Measurements from ENCODE around the gene MINDY4.

MINDY4 gene

GRCh38 chr7:30899630-30900029 is 128.4 kb downstream of the MINDY4 start (continued):
- TF ChIP-seq ZNF76 (tag by site-specific recombination; IDR thresholded peaks at IDR 0.05; ENCODE audit: borderline replicate concordance, low read depth) = no peak
- no peak for TF ChIP-seq ZSCAN16 (tag by site-specific recombination; IDR thresholded peaks at IDR 0.05)
- no peak for TF ChIP-seq HOXC10 (CRISPR knock-in tag; IDR thresholded peaks at IDR 0.05)
- TF ChIP-seq PRDM1 (tag by site-specific recombination; IDR thresholded peaks at IDR 0.05) = no peak

DNA sequence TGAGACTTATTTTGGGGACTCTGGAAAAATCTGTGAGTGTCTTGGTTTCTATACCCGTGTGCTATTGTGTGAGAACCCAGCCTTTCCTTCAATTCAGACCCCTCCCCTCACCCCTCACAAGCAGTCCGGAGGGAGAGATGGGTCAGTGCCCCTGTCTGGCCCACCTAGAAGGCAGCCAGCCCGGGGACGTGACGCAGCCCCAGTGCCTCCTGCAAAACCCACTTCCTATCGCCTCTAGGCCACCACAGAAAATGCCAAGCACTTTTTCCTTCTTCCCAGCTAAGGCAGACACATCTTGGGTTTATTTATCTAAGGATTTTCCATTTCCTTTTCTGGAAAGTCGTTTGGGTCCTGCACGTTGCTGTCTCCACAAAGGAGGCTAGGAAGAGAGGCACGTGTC is 128.8 kb downstream of the MINDY4 start:
- Histone ChIP-seq H3K4me3 (ENCODE audit: low read depth, low read length) (no peak overlapping the region), H3K9me3 (ENCODE audit: control insufficient read depth, insufficient read depth, low read depth, low read length) (no peaks in the 10 kb centered on the region), H3K36me3 (ENCODE audit: control insufficient read depth in 2 of 2, insufficient read depth in 1 of 2, low read length in 2 of 2) (no peaks in the 10 kb centered on the region), H3K27ac (ENCODE audit: extremely low read depth, low read depth, low read length) (no peak overlapping the region), H3K4me1 (ENCODE audit: control insufficient read depth, insufficient read depth, low read length) (no peaks in the 10 kb centered on the region)
- TF ChIP-seq ZNF660 (tag by site-specific recombination; IDR thresholded peaks at IDR 0.05) = no peak
- TF ChIP-seq ZNF621 (tag by site-specific recombination; IDR thresholded peaks at IDR 0.05) = no peak
- no peak for TF ChIP-seq ZNF280D (tag by site-specific recombination; IDR thresholded peaks at IDR 0.05)
- ChIA-PET CTCF (no interaction called here), POLR2A (no interaction called here)

DNA sequence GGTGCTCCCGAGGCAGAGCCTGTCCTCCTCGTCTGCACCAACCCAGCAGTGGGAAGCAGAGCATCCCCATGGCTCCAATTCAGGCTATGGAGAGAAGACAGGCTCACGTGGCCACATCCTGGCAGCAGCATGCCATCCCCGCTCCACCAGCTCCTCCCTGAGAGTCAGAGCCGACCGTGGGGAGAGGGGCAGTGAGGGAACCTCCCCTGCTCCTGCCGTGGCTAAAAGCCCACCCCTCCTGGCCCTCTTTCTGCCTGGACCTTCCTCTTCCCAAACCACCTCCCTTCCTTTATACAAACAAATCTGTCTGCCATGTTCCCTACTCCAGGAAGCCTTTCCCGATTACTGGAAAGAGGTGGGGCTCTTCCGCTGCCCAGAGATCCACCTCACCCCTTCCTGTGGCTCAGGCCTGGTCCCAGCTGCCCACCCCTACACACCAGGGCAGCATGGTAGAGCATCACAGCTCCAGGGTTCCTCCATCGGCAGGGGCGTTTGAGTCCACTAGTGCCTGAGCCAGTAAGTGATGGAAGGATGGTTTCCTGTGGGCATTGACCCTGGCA is 129.7 kb downstream of the MINDY4 start:
- H3K4me3 ChIP-seq (ENCODE audit: low read depth, low read length) = no peak overlapping the region
- no peaks in the 10 kb centered on the region for H3K9me3 ChIP-seq (ENCODE audit: control insufficient read depth, insufficient read depth, low read depth, low read length)
- no peaks in the 10 kb centered on the region for H3K36me3 ChIP-seq (ENCODE audit: control insufficient read depth in 2 of 2, insufficient read depth in 1 of 2, low read length in 2 of 2)
- CTCF ChIA-PET = no interaction called here
- no peaks in the 10 kb centered on the region for H3K4me1 ChIP-seq (ENCODE audit: control insufficient read depth, insufficient read depth, low read length)
- no peak overlapping the region for H3K27ac ChIP-seq (ENCODE audit: extremely low read depth, low read depth, low read length)
- POLR2A ChIA-PET = no interaction called here
- TF ChIP-seq ZNF184 (tag by site-specific recombination; IDR thresholded peaks at IDR 0.05) (no peak), ZNF239 (tag by site-specific recombination; IDR thresholded peaks at IDR 0.05) (no peak), MEIS1 (CRISPR knock-in tag; IDR thresholded peaks at IDR 0.05; ENCODE audit: borderline replicate concordance) (no peak), TRIM28 (IDR thresholded peaks at IDR 0.05; ENCODE audit: borderline replicate concordance, low read length) (no peak), ZNF658 (tag by site-specific recombination; IDR thresholded peaks at IDR 0.05) (no peak), MYNN (tag by site-specific recombination; IDR thresholded peaks at IDR 0.05; ENCODE audit: borderline replicate concordance) (no peak), MZF1 (tag by site-specific recombination; IDR thresholded peaks at IDR 0.05; ENCODE audit: borderline replicate concordance) (no peak), ZNF664 (tag by site-specific recombination; IDR thresholded peaks at IDR 0.05) (no peak), ZNF292 (tag by site-specific recombination; IDR thresholded peaks at IDR 0.05; ENCODE audit: borderline replicate concordance, low read depth) (no peak), ZNF132 (tag by site-specific recombination; IDR thresholded peaks at IDR 0.05; ENCODE audit: borderline replicate concordance) (no peak), ATF2 (tag by site-specific recombination; IDR thresholded peaks at IDR 0.05; ENCODE audit: low read depth) (no peak)
- TF ChIP-seq, protein P1, sequence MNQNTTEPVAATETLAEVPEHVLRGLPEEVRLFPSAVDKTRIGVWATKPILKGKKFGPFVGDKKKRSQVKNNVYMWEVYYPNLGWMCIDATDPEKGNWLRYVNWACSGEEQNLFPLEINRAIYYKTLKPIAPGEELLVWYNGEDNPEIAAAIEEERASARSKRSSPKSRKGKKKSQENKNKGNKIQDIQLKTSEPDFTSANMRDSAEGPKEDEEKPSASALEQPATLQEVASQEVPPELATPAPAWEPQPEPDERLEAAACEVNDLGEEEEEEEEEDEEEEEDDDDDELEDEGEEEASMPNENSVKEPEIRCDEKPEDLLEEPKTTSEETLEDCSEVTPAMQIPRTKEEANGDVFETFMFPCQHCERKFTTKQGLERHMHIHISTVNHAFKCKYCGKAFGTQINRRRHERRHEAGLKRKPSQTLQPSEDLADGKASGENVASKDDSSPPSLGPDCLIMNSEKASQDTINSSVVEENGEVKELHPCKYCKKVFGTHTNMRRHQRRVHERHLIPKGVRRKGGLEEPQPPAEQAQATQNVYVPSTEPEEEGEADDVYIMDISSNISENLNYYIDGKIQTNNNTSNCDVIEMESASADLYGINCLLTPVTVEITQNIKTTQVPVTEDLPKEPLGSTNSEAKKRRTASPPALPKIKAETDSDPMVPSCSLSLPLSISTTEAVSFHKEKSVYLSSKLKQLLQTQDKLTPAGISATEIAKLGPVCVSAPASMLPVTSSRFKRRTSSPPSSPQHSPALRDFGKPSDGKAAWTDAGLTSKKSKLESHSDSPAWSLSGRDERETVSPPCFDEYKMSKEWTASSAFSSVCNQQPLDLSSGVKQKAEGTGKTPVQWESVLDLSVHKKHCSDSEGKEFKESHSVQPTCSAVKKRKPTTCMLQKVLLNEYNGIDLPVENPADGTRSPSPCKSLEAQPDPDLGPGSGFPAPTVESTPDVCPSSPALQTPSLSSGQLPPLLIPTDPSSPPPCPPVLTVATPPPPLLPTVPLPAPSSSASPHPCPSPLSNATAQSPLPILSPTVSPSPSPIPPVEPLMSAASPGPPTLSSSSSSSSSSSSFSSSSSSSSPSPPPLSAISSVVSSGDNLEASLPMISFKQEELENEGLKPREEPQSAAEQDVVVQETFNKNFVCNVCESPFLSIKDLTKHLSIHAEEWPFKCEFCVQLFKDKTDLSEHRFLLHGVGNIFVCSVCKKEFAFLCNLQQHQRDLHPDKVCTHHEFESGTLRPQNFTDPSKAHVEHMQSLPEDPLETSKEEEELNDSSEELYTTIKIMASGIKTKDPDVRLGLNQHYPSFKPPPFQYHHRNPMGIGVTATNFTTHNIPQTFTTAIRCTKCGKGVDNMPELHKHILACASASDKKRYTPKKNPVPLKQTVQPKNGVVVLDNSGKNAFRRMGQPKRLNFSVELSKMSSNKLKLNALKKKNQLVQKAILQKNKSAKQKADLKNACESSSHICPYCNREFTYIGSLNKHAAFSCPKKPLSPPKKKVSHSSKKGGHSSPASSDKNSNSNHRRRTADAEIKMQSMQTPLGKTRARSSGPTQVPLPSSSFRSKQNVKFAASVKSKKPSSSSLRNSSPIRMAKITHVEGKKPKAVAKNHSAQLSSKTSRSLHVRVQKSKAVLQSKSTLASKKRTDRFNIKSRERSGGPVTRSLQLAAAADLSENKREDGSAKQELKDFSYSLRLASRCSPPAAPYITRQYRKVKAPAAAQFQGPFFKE (tag by site-specific recombination; IDR thresholded peaks at IDR 0.05; ENCODE audit: borderline replicate concordance) = no peak
- TF ChIP-seq, protein P2, sequence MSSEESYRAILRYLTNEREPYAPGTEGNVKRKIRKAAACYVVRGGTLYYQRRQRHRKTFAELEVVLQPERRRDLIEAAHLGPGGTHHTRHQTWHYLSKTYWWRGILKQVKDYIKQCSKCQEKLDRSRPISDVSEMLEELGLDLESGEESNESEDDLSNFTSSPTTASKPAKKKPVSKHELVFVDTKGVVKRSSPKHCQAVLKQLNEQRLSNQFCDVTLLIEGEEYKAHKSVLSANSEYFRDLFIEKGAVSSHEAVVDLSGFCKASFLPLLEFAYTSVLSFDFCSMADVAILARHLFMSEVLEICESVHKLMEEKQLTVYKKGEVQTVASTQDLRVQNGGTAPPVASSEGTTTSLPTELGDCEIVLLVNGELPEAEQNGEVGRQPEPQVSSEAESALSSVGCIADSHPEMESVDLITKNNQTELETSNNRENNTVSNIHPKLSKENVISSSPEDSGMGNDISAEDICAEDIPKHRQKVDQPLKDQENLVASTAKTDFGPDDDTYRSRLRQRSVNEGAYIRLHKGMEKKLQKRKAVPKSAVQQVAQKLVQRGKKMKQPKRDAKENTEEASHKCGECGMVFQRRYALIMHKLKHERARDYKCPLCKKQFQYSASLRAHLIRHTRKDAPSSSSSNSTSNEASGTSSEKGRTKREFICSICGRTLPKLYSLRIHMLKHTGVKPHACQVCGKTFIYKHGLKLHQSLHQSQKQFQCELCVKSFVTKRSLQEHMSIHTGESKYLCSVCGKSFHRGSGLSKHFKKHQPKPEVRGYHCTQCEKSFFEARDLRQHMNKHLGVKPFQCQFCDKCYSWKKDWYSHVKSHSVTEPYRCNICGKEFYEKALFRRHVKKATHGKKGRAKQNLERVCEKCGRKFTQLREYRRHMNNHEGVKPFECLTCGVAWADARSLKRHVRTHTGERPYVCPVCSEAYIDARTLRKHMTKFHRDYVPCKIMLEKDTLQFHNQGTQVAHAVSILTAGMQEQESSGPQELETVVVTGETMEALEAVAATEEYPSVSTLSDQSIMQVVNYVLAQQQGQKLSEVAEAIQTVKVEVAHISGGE (tag by site-specific recombination; conservative IDR thresholded peaks at IDR 0.05; ENCODE audit: low read depth) = no peak
